Stimulated activated CD8-positive, alpha-beta memory T cell treated with anti-CD3 and anti-CD28 coated beads, Interleukin-7, amount 100 ng/mL, for 4 hours (primary cell): Measurements from ENCODE around the gene CD48.
"Not testable (repeated sequence)": the region's sequence is repeated elsewhere in the genome, so short reads cannot be mapped to it uniquely, and the experiment has no call there.

Experiments used
- DNase-seq, 2 donors: peaks; one replicate each; pipeline ENCODE4 v3.0.0-alpha.2; 2020; ENCODE audit warnings: low read depth in 2 of 2

The CD48 gene

DNA sequence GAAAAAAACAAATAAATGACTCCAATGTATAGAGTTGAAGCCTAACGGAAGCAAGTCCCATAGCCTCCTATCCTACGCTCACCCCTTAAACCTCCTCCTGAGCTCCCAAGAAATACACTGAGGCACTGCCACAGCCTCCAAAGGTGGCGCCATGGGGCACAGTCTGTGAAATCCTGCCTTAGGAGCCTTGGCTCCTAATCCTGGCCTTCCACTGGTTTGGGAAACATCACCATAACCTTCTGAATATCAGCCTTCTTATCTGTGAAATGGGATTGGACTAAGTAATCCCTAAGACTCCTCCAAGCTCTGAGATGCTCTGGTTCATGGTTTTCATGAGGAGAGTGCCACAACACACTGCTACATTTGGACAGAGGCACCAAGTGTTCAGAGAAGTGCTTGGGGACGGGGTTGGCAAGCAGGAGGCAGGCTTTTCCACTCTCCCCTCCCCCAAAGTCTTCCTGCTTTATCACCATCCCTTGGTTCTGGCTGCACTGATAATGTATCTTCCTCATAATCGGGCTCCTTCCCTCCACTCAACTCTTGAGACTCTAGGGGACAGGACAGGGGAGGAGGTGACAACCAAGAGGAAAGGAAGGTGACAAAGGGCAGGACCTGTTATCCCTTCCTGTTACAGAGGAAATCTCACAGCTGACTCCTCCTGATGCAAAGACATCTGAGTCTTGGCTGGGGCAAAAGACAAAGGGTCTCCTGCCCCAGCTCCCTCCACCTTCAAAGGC is 30.2 kb upstream of the CD48 start:
- no peak for DNase-seq

DNA sequence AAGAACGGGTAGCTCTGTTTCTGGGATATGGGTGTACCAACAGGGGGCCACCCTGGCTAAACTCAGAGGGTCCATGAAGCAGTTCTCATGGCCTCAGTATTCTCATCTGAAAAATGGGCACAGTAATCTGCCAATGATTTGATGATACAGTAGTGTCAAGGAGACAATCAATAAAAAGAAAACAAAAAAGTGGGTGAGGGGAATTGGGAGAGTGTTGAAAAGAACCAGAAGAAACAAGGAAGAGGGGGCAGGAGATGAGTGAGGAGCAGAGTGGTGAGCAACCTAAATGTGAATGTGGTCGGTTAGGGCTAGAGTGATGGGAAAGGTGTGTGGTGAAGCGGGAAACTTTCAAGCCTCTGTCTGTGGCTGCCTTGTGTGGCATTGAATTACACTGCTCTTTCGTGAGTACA is 29.5 kb upstream of the CD48 start:
- DNase-seq = peak in 1 of 2 donors; percentile 20

DNA sequence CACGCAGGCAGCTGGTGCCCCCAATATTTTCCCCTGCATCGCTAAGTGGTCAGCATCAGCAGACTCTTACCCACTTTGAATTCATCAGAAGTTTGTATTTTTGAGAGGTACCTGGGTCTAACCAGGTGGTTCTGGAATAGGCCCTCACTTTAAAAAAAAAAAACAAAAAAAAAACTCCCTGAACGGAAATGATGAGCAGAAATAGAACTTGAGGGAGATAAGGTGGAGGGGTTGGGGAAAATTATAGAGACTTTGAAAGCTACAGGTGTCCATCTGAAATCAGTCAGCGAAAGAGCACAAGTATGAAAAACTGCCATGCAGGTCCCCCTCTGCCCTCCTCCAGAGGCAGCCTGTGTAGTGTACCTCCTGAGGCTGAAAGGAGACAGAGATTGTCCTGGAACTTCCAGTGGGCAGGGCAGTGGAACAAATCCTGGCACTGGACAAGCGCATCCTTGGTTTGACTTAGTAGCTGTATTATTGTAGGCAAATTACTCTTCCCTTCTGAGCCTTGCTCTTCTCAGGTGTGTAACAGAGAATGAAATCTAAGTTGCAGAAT is 28.6 kb upstream of the CD48 start:
- no peak for DNase-seq

DNA sequence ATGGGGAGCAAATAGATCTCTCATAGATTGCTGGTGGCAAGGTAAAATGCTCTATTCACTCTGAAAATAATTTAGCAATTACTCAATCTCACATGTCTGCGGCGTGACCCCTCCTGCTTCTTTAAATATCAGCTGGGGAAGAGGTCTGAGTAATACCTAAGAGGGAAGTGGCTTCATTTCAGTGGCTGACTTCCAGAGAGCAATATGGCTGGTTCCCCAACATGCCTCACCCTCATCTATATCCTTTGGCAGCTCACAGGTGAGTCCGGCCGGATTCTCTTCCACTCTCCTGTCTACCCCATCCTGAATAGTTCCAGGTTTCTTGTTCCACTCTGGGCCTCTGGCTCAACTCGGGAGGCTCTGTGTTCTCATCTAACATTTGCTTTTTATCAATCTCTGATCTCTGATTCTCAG is 27.5 kb upstream of the CD48 start, which contains the start of gene SLAMF7:
Gene SLAMF7, plus strand, starts transcription at position 150 of the 414 bp plus-strand sequence. Its CDS starts 55 bp downstream, at position 205.
- peak; percentile 46 to 49 for DNase-seq

DNA sequence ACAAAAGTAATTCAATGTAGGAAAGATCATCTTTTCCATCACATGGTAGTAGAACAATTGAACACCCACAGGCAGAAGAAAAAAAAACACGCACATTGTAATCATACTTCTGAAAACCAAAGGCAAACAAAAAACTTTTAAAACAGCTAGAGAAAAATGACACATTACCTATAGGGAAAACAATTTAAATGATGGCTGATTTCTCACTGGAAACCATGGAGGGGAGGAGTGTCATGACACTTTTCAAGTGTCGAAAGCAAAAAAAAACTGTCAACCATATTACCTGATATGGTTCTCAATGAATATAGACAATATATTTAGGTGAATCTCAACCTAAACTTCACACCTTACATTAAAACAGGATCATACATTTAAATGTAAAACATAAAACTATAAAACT is 26.6 kb upstream of the CD48 start:
- no peak for DNase-seq

DNA sequence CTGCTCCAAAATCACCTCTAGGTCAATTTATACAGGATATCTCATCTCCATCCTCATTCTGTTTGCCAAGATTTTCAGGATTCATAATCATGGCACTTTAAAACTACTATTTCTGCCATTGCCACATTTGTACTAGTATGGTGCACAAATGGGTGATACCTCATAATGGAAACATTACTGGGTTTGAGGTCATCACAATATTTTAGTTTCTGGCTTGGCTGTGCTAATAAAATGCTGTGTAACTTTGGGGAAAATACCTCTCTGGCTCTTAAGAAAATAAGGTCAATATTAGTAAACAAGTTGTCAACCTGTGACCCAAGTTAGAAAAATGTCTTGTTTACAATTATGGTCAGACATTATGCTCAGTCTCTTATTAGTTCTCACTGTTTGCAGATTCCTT is 22.7 kb upstream of the CD48 start:
- DNase-seq = no peak

DNA sequence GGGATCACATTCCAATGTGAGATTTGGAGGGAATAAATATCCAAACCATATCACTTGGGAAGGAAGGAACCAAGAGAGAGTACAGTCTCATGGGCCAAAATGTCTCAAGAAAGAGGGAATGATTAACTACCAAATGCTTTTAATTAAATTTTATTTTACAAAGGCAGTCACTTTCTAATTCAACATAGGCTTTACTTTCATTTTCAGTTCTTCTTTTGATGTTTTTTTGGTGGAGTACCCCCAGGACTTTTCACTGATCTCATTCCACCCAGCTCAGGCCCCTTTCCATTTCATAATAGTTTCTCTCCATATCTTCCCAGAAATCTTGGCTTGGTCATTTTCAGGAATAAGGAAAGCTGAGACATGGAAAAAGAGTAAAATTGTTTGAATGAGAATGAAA is 22.3 kb upstream of the CD48 start:
- no peak for DNase-seq

DNA sequence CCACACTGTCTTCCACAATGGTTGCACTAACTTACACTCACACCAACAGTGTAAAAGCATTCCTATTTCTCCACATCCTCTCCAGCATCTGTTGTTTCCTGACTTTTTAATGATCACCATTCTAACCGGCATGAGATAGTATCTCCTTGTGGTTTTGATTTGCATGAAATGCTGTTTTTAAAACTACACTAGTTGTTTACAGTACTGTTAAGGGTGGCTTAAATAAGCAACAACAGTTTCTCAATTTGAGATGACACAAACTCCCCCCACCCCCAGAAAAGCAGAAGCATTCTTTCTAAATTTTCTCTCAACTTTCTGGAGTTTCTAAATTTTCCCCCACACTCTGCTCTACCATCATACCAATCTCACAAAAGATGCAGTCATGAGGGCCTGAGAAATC is 20.4 kb upstream of the CD48 start:
- no peak for DNase-seq

DNA sequence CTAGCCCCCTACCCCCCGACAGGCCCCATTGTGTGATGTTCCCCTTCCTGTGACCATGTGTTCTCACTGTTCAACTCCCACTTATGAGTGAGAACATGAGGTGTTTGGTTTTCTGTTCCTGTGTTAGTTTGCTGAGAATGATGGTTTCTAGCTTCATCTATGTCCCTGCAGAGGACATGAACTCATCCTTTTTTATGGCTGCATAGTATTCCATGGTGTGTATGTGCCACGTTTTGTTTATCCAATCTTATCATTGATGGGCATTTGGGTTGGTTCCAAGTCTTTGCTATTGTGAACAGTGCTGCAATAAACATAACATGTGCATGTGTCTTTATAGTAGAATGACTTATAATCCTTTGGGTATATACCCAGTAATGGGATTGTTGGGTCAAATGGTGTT is 19.9 kb upstream of the CD48 start:
- DNase-seq = not testable (repeated sequence)

DNA sequence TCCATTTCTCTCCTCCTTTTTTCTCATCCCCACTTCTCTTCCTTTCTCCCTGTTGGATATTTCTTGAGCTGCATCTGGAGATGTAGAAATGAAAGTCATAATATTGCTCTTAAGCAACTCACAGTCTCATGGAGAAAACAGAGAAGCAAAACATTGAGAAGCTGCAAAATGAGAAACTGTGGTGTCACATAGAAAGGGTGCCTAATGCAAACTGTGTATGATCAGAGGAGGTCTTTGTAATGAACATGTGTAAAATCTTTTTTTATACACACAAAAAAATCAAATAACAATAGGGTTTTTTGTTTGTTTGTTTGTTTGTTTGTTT is 15.7 kb upstream of the CD48 start:
- DNase-seq = no peak

DNA sequence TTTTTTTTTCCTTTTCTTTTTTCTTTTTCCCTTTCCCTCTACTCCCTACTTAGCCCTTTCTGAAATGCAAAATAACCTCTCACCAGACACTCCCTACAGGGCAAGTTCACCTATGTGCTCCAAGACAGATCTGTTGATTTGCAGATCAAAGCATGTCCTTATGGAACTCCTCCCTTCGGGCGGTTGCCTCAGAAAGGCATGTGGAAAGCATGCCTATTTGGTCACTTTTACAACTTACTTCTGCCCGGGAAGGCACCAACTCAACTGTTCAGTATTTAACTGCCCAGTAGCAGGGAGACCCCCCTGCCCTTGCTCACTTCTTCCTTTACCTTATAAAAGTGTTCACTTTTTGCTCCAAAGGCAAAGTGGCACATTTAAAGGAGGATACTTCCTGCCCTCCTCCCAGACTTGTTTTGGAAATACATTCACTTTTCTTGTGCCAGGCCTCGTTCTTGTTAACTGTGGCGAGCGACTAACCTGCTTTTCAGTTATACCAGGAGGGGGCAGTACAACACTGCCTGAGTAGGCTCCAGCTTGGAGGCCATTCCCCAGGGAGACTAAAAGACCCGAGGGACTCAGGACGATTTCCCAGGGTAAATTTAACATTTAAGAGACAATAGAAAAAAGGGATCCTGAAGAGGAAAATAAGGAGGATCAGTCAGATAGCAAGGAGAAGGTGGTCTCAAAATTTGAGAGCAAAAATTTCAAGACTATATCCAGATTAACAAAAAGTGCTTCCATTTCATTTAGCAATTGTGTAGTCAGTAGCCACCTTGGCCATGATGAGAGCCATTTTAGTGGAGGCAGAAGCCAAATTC is 15.1 kb upstream of the CD48 start:
- DNase-seq = peak; percentile 37 to 41

DNA sequence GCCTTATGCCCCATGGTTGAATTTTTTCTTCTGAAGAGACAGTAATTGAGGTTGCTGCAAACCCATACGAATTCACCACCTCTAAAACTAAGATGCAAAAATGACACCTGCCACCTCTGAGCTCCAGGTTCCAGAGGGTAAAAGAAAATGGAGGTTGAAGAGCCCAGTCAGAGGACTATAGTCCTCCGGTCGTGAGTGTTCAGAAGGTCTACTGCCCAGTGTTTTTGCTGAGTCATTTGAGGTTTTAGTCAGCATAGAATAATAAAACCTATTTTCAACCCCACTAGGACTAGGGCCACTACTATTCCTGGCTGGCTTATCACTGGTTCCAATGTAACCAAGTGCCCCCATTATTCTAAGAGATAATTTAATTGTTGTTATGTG is 14.5 kb upstream of the CD48 start:
- no peak for DNase-seq

DNA sequence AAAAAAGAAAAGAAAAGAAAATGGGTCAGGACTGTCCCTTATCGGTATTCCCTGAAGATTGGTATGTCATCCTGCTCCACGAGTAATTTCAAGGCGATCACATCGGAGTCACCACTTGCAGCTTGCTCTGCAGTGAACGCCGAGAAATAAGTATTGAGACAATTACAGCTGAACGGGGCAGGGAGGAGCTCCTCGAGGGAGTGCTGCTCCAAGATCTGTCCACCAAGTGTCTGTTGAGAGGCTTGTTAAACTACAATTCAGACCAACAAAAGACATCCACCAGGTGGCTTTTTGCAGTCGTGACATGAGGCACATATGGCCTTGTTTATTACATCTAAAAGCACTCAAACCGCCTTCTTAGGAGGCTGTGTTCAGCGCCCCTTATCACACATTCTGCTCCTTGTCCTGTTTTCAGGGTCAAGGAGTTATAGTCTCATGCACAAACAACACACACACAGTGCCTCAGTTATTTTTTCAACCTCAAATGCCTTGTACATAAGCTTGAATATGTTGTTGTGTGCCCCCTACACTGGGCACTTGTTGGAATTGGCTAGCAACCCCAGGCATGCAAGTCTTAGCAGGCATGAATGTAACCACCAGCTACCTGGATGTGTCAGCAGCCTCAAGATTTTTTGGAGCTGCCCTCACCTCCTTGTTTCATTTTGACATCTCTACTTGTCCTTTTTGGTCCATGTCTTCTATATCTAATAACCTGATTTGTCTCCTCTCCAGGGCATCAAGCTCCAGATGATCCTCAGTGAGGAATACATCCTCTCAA is 13.0 kb upstream of the CD48 start:
- no peak for DNase-seq

DNA sequence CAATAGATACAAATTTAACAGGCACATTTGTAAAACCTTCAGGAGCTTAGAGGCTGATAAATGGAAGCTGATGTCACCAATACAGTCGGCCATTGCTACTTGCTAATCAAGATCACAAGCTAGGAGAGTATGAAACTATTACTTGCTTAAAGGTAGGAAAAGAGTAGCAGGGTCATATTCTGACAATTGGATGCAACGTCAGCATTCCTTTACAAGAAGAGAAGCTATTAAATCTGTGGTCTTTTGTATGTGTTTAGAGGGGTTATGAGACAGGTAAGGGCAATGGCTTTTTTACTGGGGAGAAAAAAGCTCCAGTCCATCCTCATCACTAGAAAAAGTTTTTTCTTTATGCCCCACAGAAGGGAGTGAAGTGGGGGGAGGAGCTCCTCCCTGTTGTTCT is 11.7 kb upstream of the CD48 start:
- DNase-seq = no peak

DNA sequence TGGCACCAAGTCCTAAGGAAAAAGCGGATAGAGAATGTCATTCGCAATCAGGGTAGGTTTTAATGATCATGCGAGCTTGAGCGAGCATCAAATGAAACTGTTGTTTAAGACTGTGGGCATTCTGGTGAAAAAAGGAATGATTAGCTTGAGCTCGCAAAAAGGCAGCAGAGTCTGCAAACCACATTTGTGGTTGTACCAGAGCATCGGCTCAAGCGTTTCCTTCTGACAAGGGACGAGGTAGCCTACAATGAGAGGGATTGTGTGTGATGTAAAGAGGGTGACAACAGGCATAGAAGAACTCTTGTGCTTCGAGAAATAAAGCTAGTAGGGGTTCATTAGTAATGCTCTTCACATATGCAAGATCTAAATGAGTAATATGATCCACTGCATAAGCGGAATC is 11.1 kb upstream of the CD48 start:
- no peak for DNase-seq

DNA sequence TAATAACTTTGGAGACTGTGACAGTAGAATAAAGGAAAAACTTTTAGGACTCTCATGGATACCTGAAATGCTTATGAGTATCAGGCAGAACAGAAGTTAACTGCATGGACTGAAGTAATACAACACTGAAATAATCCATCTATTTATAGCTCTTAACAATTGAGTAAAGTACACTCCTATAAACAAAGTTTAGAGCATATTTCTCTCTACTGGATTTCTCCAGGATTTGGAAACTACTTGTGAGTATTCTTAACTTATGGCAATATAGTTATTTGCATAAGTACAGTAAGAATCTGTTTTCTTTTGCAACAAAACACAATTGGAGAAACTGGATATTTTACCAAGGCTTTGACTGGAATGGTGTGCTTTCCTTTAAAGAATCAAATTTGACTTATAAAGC is 9.9 kb upstream of the CD48 start:
- DNase-seq = no peak

DNA sequence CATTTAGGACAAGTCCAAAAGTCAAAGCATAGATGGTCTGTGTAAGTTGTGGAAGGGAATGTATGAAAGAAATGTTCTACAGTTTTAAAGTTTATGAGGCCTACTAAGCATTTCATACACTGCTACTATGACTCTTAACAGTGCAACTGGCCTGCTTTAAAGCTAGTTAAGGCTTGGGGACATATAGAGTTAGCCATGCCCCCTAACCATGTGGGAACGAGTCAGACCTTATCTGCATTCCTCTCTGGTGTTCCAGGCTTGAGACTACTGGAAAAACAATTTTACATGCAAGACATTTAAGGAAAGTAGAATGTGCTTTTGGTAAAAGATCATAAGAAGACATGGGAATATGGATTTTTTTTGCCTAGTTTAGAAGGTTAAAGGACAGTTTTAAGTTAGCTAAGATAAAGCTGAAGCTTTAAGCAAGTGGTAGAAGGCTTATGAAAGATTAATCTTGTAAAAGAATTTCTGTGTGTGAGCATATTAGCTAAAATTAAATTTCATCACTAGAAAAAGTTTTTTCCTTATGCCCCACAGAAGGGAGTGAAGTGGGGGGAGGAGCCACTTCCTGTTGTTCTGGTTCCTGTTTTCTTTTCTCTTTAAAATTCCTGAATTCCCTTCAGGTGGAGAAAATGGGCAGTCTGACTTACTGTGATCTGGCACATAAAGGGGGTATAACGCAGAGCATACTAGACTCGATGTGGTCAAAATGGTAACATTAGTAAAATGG is 8.9 kb upstream of the CD48 start:
- no peak for DNase-seq

DNA sequence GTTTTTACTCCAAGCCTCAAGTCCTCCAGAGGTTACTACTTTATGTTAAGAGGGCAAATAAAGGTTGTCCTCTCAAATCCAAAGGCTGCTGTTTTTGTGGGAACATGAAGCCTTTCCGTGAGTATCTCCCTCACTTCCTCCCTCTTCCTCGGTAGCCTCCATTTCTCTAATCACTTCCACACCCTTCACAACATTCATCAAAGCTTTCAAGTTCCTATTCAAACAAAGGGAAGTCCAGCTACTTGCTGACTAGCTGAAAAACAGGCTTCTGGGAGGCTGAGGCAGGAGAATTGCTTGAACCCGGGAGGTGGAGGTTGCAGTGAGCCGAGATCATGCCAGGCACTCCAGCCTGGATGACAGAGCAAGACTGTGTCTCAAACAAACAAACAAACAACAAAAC is 6.6 kb upstream of the CD48 start:
- no peak for DNase-seq

DNA sequence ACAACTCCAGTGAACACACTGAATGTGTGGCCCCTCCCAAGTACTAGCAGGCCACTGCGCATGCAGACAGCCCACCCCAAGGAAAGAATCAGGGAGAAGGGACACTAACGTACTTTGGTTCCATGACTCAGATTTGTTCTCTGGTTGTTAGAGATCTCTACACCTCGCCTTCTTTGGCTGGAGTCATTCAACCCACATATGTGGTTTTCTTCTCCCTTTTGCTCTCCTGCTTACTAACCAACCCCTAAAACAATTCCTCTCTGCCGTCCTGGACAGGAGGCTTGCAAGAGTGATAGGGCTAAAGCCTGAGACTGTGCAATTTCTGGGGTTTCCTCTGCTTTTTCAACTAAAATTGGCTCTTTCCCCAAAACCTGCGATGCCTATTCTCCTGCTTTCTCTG is 5.7 kb upstream of the CD48 start:
- no peak for DNase-seq

DNA sequence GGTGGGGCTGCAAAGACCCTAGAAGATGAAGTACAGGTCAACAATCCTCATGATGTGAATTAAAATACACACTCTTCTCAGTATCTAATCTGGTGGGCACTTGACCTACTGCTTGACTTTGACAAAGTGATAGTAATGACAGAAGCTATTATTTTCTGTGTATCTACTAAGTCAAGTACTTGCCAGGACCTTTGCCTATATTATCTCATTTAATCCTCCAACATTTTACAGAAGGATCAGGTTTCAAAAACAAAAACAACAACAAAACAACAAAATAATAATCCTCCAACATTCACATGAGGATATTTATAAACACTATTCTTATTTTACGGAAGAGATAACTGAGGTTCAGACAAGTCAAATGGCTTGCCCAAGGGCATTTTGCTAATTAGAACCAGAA is 4.4 kb upstream of the CD48 start:
- no peak for DNase-seq

DNA sequence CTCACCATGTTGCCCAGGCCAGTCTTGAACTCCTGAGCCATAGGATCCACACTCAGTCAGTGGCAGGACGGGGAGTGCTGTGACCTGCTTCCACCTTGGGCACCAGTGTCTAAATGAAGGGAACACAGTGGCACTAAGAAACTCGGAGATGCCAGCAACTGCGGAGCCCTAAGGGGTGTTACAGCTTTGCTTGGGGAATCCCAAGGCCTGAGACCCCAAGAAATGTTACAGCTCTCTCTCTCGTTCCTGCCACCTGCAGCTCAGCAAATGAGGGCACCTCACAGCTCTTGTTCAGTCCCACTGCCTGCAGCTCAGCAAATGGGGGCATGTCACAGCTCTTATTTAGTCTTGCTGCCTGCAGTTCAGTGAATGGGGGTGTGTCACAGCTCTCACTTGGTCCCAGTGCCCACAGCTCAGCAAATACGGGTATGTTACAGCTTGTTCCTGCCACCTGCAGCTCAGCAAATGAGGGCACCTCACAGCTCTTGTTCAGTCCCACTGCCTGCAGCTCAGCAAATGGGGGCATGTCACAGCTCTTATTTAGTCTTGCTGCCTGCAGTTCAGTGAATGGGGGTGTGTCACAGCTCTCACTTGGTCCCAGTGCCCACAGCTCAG is 2.5 kb upstream of the CD48 start:
- DNase-seq = not testable (repeated sequence)
